Naive thymus-derived CD4-positive, alpha-beta T cell (primary cell): ENCODE data around the gene GALNT2. TPM values are rescaled to one million over a fixed set of nuclear protein-coding genes. Genes with fewer than 3 reads are reported as not detected.

ENCODE experiments used
- ATAC-seq: fragments of 150-1000 bp; cut with Tn5 transposase; 2 replicates; pipeline ENCODE4 v1.10.0; 2021; ENCODE audit warnings: mild to moderate bottlenecking, moderate library complexity
- CTCF ChIA-PET: fragments of 350-600 bp; sonication (Branson Sonifier 250); formaldehyde crosslinking; loops from one replicate; lab custom pipeline; 2021; ENCODE audit warnings: antibody characterized with exemption; lab: Charles Lee
- POLR2A ChIA-PET: fragments of 350-600 bp; sonication (Branson Sonifier 250); formaldehyde crosslinking; loops from one replicate; lab custom pipeline; 2021; ENCODE audit warnings: antibody characterized with exemption, inconsistent platforms; lab: Charles Lee
- DNase-seq, 9 donors: peaks; one replicate each; pipeline versions ENCODE4 v3.0.0 to v3.0.0-alpha.2; 2020 to 2022; ENCODE audit warnings: mixed read lengths in 1 of 9
- H3K27ac ChIP-seq: one replicate; pipeline ENCODE4 v1.7.0; 2013; ENCODE audit warnings: mild to moderate bottlenecking, low read depth, low read length, moderate library complexity
- H3K27me3 ChIP-seq, 2 donors: one replicate each; pipeline ENCODE4 v1.7.0; 2013; ENCODE audit warnings: low read length in 2 of 2, mild to moderate bottlenecking in 2 of 2, moderate library complexity in 2 of 2; ENCODE audit not compliant: control insufficient read depth in 2 of 2, insufficient read depth in 2 of 2
- H3K36me3 ChIP-seq, 3 experiments: 1 replicate in 2 of 3; 2 replicates in 1 of 3; pipeline ENCODE4 v1.7.0; 2013; ENCODE audit warnings: low read length in 3 of 3, mild to moderate bottlenecking in 3 of 3, moderate library complexity in 1 of 3; ENCODE audit not compliant: insufficient read depth in 3 of 3, control insufficient read depth in 2 of 3
- H3K4me1 ChIP-seq, 2 donors: one replicate each; pipeline ENCODE4 v1.7.0; 2013; ENCODE audit warnings: low read length in 2 of 2, mild to moderate bottlenecking in 2 of 2, moderate library complexity in 1 of 2; ENCODE audit not compliant: control insufficient read depth in 2 of 2, insufficient read depth in 2 of 2
- H3K4me3 ChIP-seq: 2 replicates; pipeline ENCODE4 v1.7.0; 2013; ENCODE audit warnings: mild to moderate bottlenecking, low read length
- H3K9me3 ChIP-seq, 3 experiments: 1 replicate in 2 of 3; 2 replicates in 1 of 3; pipeline ENCODE4 v1.7.0; 2013; ENCODE audit warnings: low read length in 3 of 3; ENCODE audit not compliant: control insufficient read depth in 2 of 3
- H3K27ac Mint-ChIP-seq, 9 donors: one replicate each; pipeline ENCODE4 v1.8.0; 2020 to 2022; ENCODE audit warnings: mixed read lengths in 9 of 9, mild to moderate bottlenecking in 8 of 9, moderate library complexity in 5 of 9, inconsistent platforms in 2 of 9
- H3K27me3 Mint-ChIP-seq, 5 donors: one replicate each; pipeline ENCODE4 v1.8.0; 2021 to 2022; ENCODE audit warnings: mixed read lengths in 5 of 5, mild to moderate bottlenecking in 1 of 5
- H3K36me3 Mint-ChIP-seq, 5 donors: one replicate each; pipeline ENCODE4 v1.8.0; 2020 to 2022; ENCODE audit warnings: mixed read lengths in 5 of 5, mild to moderate bottlenecking in 3 of 5, inconsistent platforms in 1 of 5
- H3K4me1 Mint-ChIP-seq, 7 donors: one replicate each; pipeline ENCODE4 v1.8.0; 2020 to 2022; ENCODE audit warnings: mixed read lengths in 7 of 7, mild to moderate bottlenecking in 3 of 7, inconsistent platforms in 1 of 7
- H3K4me3 Mint-ChIP-seq, 10 donors: one replicate each; pipeline ENCODE4 v1.8.0; 2020 to 2022; ENCODE audit warnings: mild to moderate bottlenecking in 10 of 10, mixed read lengths in 10 of 10, moderate library complexity in 6 of 10, inconsistent platforms in 2 of 10
- H3K9me3 Mint-ChIP-seq, 11 donors: one replicate each; pipeline ENCODE4 v1.8.0; 2020 to 2022; ENCODE audit warnings: mixed read lengths in 11 of 11, mild to moderate bottlenecking in 4 of 11, inconsistent platforms in 1 of 11, moderate library complexity in 1 of 11
- intact Hi-C, 2 donors: fragments of 100-400 bp; cut with micrococcal nuclease; formaldehyde crosslinking; loops; one replicate each; pipeline ENCODE4 v1.15.1; 2023
- polyA plus RNA-seq, 2 donors: library from polyadenylated mRNA; unstranded; fragments of 300-500 nt; fragmentation: Illumina TruSeq; gene quantifications; one replicate each; pipeline ENCODE4 v1.2.3, GENCODE V29; 2021
- total RNA-seq, 6 experiments: library from RNA in 5 of 6; stranded (reverse) in 5 of 6; gene quantifications; 1 replicate in 5 of 6; 2 replicates in 1 of 6; pipeline ENCODE4 v1.2.3 and lab custom pipeline; 2021 to 2026

GALNT2 gene
- total and polyA plus RNA-seq, 7 experiments from 2014 or later = 12.0 to 32.7 (median 23.3) TPM

DNA sequence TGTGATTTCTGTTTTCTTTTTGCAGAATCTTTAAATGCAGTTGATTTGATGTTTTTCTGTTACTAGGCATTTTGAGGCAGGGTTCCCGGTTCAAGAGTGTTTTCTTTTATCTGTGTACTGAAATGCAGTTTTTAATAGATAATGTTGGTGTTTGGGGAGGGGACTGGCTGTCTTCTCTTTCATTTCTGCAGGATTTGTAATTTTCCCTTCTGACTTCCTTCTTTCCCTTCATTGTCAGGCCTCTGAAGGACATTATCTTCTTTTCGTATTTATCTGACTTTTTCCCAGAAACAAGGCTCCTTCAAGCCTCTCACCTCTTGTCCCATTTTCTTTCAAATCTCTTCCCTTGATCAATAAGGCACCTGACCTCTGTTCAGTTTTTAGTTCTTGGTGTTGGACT lies 1.5 kb upstream of the GALNT2 start:
- intact Hi-C loops = loop anchor here (5.0 to 10.0 kb wide), 17 partner anchors 37 to 1357 kb away; partner anchors contain the start of genes COG2 (in 2 of the 2), ABCB10 (in 1 of the 2), ARV1 (in 1 of the 2) and C1orf198 (in 1 of the 2)
- Mint-ChIP-seq H3K27me3 (peaks cover 0 to 17% (median 0%) of the 10 kb centered on the region in 5 donors), H3K27ac (peak overlapping the region; percentile 6 to 94 (median 88)), H3K36me3 (peaks cover 0 to 6% (median 0%) of the 10 kb centered on the region in 5 donors), H3K4me3 (peak overlapping the region in 7 of 10 donors; percentile 1 to 97 (median 37)), H3K9me3 (peaks cover 0 to 8% (median 0%) of the 10 kb centered on the region in 11 donors), H3K4me1 (peaks cover 13 to 38% (median 28%) of the 10 kb centered on the region in 7 donors)
- Histone ChIP-seq H3K27me3 (no peaks in the 10 kb centered on the region), H3K36me3 (no peaks in the 10 kb centered on the region), H3K4me1 (no peaks in the 10 kb centered on the region), H3K27ac (peak overlapping the region; percentile 82), H3K9me3 (no peaks in the 10 kb centered on the region), H3K4me3 (no peak overlapping the region)
- no peak for ATAC-seq
- POLR2A ChIA-PET = interaction anchor here (0.6 to 0.7 kb wide), 2 partner anchors 10 to 550 kb away, joined by 3 read pairs; no protein-coding TSS in a partner anchor
- DNase-seq = no peak
- CTCF ChIA-PET = no interaction called here

DNA sequence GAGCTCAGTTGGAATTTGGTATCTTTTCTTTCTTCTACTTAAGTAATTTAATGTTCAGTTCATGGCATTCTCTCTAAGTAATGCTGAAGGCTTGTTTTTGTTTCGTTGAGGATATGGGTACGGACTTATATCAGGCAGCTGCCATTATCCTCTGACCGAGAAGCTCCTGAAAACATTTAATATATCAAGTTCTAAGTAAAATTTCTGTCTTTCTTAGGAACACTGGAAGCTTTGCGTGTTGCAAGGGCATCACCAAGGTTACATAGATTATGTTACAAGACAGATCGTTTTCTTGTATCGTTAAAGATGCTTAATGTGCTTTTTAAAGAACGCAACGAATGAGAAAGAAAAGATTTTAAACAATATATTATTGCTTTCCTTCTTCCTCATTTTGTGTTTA lies 1.0 kb upstream of the GALNT2 start:
- ChIA-PET POLR2A (interaction anchor here (0.6 to 0.7 kb wide), 2 partner anchors 10 to 550 kb away, joined by 3 read pairs; no protein-coding TSS in a partner anchor), CTCF (no interaction called here)
- DNase-seq (peak in 1 of 9 donors; percentile 2), ATAC-seq (no peak)
- Mint-ChIP-seq H3K4me3 (peak overlapping the region; percentile 86 to 97 (median 92)), H3K36me3 (peaks cover 0 to 6% (median 0%) of the 10 kb centered on the region in 5 donors), H3K27me3 (peaks cover 0 to 12% (median 0%) of the 10 kb centered on the region in 5 donors), H3K4me1 (peaks cover 15 to 43% (median 32%) of the 10 kb centered on the region in 7 donors), H3K27ac (peak overlapping the region; percentile 88 to 97 (median 91)), H3K9me3 (peaks cover 0 to 8% (median 0%) of the 10 kb centered on the region in 11 donors)
- intact Hi-C loops = loop anchor here (2.0 to 10.0 kb wide), 19 partner anchors 36 to 1356 kb away; partner anchors contain the start of genes COG2 (in 2 of the 2), ABCB10 (in 1 of the 2), ARV1 (in 1 of the 2) and C1orf198 (in 1 of the 2)
- Histone ChIP-seq H3K4me1 (no peaks in the 10 kb centered on the region), H3K9me3 (no peaks in the 10 kb centered on the region), H3K27ac (peak overlapping the region; percentile 82), H3K4me3 (peak overlapping the region; percentile 49), H3K27me3 (no peaks in the 10 kb centered on the region), H3K36me3 (no peaks in the 10 kb centered on the region)

DNA sequence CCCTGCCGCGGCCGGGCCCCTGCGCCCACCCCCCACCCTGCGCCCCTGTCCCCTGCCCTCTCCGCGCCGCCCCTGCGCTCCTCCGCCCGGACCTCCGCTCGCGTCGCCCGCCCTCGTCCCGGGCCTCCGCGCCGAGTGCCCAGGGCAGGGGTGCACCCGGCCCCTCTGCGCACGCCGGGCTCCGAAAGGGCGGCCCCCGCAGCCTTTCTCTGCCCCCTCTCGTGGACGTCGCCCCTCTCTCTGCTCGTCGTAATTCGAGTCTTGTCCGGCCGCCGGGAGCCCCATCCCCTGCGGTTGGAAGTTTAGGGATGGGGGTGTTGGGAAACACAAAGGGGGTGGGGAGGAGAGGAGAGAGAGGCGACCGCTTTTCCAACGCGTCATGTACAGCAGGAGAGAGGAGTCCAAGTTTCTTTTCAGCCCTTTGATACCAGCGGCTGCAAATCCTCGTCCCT lies 407 bp downstream of the GALNT2 start:
- H3K4me1 ChIP-seq = no peaks in the 10 kb centered on the region
- peak overlapping the region; percentile 59 for H3K4me3 ChIP-seq
- Mint-ChIP-seq H3K36me3 (peaks cover 0 to 4% (median 0%) of the 10 kb centered on the region in 5 donors), H3K27ac (peak overlapping the region in 8 of 9 donors; percentile 55 to 87 (median 74)), H3K9me3 (peaks cover 0 to 6% (median 0%) of the 10 kb centered on the region in 11 donors), H3K4me1 (peaks cover 19 to 50% (median 41%) of the 10 kb centered on the region in 7 donors), H3K4me3 (peak overlapping the region; percentile 81 to 93 (median 88)), H3K27me3 (peaks cover 0 to 4% (median 0%) of the 10 kb centered on the region in 5 donors)
- no peaks in the 10 kb centered on the region for H3K36me3 ChIP-seq
- H3K27me3 ChIP-seq = no peaks in the 10 kb centered on the region
- ATAC-seq (peak; percentile 10), DNase-seq (peak in 4 of 9 donors; percentile 12 to 36 (median 18))
- intact Hi-C loops = loop anchor here (1.0 to 10.0 kb wide), 24 partner anchors 35 to 1355 kb away; partner anchors contain the start of genes CCSAP (in 2 of the 2), COG2 (in 2 of the 2), NUP133 (in 2 of the 2) and TAF5L (in 2 of the 2)
- CTCF ChIA-PET = no interaction called here
- POLR2A ChIA-PET = interaction anchor here (1.0 kb wide), 1 partner anchor 559 kb away, joined by 4 read pairs; no protein-coding TSS in a partner anchor
- peak overlapping the region; percentile 76 for H3K27ac ChIP-seq
- no peaks in the 10 kb centered on the region for H3K9me3 ChIP-seq

DNA sequence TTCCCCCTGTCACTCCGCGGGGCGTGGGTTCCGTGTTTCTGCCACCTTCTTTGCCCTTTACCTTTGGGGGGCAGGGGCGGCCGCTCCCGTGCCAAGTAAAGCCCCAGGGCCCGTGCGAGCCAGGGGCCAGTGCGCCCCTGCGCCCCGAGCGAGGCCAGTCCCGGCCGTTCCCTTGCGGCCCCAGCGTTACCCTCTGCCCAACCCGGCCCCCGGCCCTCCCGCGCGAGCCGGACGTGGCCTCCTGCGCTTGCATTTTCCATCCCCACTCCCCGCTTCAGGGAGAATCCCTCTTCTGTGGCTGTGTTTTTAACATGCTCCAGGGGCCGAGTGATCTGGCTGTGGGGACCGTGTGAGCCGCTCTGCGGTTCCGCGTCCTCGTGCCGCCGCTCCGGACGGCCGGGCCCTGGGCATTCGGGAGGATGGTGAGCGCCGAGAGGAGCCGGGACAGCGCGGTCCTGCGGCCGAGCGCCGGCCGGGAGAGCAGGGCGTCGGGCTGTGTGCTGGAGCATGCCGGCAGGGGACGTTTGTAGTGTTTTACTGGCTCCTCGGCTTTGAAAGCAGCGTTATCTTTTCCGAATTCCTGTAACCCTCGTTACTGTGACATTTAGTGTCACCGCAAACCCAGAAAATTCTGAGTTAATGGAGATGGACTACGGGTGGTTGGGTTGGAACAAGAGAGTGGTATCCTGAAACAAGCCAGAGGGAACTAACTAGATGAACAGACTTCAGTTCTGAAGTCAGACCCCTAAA lies 1.0 kb downstream of the GALNT2 start:
- peaks cover 19 to 56% (median 43%) of the 10 kb centered on the region in 7 donors for H3K4me1 Mint-ChIP-seq

DNA sequence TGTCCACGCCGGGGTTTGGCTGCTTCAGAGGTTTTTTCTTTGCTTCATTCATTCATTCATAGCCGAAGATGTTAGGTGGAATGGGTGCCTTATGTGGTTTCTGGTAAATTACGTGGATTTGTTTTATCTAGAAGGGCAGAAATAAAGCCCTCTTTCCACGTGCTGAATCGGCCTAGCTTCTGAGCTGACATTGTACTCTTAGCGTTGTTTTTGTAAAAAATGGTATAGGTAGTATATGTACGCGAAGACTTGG lies 1.5 kb downstream of the GALNT2 start:
- CTCF ChIA-PET = no interaction called here
- intact Hi-C loops = loop anchor here (1.0 to 10.0 kb wide), 20 partner anchors 16 to 1354 kb away; partner anchors contain the start of genes COG2 (in 2 of the 2), ABCB10 (in 1 of the 2), ARV1 (in 1 of the 2) and C1orf198 (in 1 of the 2)
- Histone ChIP-seq H3K9me3 (no peaks in the 10 kb centered on the region), H3K4me1 (no peaks in the 10 kb centered on the region), H3K36me3 (no peaks in the 10 kb centered on the region), H3K4me3 (peak overlapping the region; percentile 59), H3K27me3 (no peaks in the 10 kb centered on the region), H3K27ac (peak overlapping the region; percentile 76)
- Mint-ChIP-seq H3K27me3 (no peaks in the 10 kb centered on the region), H3K9me3 (no peaks in the 10 kb centered on the region), H3K27ac (peak overlapping the region; percentile 52 to 89 (median 80)), H3K4me1 (peaks cover 21 to 61% (median 46%) of the 10 kb centered on the region in 7 donors), H3K36me3 (no peaks in the 10 kb centered on the region), H3K4me3 (peak overlapping the region; percentile 81 to 93 (median 88))
- no peak for ATAC-seq
- POLR2A ChIA-PET = interaction anchor here (0.5 kb wide), 1 partner anchor 131 kb away, joined by 3 read pairs; no protein-coding TSS in a partner anchor
- peak in 2 of 9 donors; percentile 12 to 19 for DNase-seq

More for the DNA sequence above, 1.0 kb downstream of the GALNT2 start:
- H3K4me3 Mint-ChIP-seq = peak overlapping the region; percentile 81 to 93 (median 88)
- peaks cover 0 to 2% (median 0%) of the 10 kb centered on the region in 5 donors for H3K27me3 Mint-ChIP-seq
- no peaks in the 10 kb centered on the region for H3K4me1 ChIP-seq
- no peaks in the 10 kb centered on the region for H3K27me3 ChIP-seq
- peak overlapping the region; percentile 52 to 89 (median 80) for H3K27ac Mint-ChIP-seq
- no peaks in the 10 kb centered on the region for H3K9me3 ChIP-seq
- DNase-seq = peak in 8 of 9 donors; percentile 5 to 51 (median 20)
- peaks cover 0 to 3% (median 0%) of the 10 kb centered on the region in 11 donors for H3K9me3 Mint-ChIP-seq
- intact Hi-C loops = loop anchor here (1.0 to 10.0 kb wide), 27 partner anchors 17 to 1354 kb away; partner anchors contain the start of genes CCSAP (in 2 of the 2), COG2 (in 2 of the 2), NUP133 (in 2 of the 2) and TAF5L (in 2 of the 2)
- H3K27ac ChIP-seq = peak overlapping the region; percentile 76
- no peaks in the 10 kb centered on the region for H3K36me3 ChIP-seq
- no peak for ATAC-seq
- H3K36me3 Mint-ChIP-seq = peaks cover 0 to 2% (median 0%) of the 10 kb centered on the region in 5 donors
- POLR2A ChIA-PET = interaction anchor here (0.5 kb wide), 1 partner anchor 132 kb away, joined by 3 read pairs; no protein-coding TSS in a partner anchor
- H3K4me3 ChIP-seq = peak overlapping the region; percentile 59
- CTCF ChIA-PET = no interaction called here
